ENCODE measurements around the gene TANC1.

The TANC1 gene

DNA sequence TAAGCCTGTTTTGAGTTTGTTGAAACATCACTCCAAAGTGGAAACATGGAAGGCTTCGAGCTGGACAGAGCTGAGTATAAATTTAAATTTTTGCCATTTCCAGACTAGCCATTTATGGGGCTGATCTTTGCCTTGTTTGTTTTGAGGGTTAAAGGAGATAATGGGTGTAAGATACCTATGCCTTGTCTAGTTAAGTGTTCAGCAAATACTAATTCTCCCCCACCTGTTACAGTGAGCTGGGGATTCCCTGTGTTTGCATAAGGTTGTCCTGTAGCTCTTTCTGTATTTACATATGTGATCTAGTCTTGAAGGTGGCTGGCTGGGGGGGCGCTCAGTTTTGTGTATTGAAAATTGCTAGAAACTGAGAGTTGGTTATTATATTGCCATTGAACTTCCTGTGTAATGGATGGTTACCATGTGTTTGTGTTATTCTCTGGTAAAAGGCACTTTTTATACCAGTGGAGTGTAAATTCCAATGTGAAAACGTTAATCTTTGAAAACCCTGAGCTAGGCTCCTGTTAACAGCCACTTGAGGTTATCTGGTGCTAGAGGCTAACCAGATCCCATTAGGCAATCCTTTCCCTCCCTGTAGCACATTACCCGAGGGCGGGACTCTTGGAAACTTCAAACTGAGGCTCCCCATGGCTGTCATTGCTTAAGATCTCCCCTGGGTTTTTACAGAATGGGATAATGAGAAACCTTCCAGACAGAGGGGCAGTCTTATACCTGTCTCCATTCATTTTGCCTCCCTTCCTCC, 26.7 kb downstream of the TANC1 start:
- DNase-seq (ENCODE audit: low read depth in 2 of 2): no peak

GRCh38 chr2:158995677-158996049, 27.2 kb downstream of the TANC1 start:
- no peak for DNase-seq (ENCODE audit: low read depth in 2 of 2)

DNA sequence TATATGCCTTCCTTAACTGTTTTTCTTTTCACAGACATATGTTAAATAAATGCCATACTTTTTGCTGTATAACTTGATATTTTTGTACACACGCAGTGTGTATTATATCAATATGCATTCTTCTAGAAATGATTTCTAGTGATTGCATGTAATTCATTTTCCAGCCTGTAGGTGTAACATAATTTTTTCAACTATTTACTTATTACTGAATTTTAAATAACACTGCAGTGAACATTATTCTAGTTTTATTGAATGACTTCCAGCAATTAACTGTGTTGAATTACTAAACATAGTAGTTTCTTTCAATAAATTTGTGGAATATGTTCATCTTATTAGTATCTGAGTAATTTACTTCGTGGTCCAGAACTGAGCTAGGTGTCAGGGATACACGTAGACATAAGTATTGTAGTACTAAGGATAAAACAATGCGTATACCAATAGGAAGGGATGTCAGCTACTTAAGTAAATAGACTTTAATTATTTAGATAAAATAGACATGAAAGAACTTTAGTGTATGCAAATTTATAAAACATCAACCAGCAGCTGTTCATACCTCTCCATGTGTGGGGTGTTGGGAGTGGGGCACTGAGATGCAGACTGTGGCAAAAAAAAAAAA, 28.0 kb downstream of the TANC1 start:
- no peak for DNase-seq (ENCODE audit: low read depth in 2 of 2)

DNA sequence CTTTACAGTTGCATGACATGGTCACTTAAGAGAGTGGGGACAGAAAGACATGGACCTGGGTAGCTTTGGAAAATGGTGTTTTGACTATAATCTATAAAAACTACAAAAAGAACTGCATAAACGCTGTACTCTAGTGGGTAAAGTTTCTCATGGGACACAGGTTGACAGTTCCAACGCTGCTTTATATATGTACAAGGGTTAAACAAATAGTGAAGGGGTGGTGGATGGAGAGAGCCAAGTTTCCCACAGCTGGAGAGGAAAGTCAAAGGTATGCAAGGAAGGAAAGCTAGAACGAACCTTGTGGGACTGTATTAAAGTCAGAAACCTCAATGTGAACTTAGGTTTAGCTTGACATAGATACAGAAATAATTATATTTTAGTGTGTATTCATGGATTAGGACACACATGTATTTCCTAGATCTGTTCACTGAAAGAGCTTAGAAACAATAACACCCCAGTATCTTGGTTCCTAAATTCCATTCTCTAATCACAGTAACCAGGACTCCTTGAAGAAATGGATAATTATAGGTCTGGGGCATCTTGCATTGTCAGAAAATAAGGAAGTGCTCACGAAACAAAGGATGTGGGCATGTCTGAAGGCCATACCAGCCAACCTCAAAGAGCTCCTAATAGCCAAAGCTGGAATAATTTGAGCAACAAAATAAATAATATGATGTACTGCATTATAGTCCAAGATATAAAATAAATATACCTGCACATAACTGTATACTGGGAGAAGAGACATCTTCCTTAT, 28.8 kb downstream of the TANC1 start:
- no peak for DNase-seq (ENCODE audit: low read depth in 2 of 2)

- DNase-seq (ENCODE audit: low read depth in 2 of 2): no peak
These were observed 30.3 kb downstream of the TANC1 start for GRCh38 chr2:158998551-158999248.

GRCh38 chr2:158999458-158999857, 31.0 kb downstream of the TANC1 start:
- no peak for DNase-seq (ENCODE audit: low read depth in 2 of 2)

DNA sequence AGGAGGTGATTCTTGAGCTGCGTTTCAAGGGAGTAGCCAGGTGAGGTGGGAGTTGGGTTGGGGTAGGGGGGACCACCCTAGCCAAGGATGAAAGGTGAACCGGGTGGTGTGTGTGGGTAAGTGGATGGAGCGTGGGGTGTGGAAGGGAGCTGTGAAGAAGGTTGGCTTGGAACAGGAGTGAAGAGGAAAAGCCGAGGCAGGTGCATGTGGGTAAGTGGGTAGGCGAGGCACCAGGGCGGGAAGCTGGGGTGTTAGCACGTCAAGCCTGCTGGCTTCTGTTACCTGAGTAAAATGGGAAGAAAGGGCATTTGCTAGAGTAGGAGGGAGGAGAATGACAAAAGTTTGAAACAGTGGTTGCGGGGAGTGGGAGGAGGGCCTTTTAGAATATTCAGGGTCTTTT, 31.6 kb downstream of the TANC1 start:
- DNase-seq (ENCODE audit: low read depth in 2 of 2): no peak

GRCh38 chr2:159002462-159003111, 34.1 kb downstream of the TANC1 start:
- no peak for DNase-seq (ENCODE audit: low read depth in 2 of 2)

GRCh38 chr2:159003555-159003954, 35.1 kb downstream of the TANC1 start:
- DNase-seq (ENCODE audit: low read depth in 2 of 2): no peak

DNA sequence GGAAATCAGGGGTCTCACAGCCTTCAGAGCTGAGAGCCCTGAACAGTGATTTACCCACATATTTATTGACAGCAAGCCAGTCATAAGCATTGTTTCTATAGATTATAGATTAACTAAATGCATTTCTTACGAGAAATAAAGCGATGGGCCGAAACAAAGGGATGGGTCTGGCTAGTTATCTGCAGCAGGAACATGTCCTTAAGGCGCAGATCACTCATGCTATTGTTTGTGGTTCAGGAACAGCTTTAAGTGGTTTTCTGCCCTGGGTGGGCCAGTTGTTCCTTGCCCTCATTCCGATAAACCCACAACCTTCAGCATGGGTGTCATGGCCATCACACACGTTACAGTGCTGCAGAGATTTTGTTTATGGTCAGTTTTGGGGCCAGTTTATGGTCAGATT, 36.4 kb downstream of the TANC1 start:
- no peak for DNase-seq (ENCODE audit: low read depth in 2 of 2)

DNA sequence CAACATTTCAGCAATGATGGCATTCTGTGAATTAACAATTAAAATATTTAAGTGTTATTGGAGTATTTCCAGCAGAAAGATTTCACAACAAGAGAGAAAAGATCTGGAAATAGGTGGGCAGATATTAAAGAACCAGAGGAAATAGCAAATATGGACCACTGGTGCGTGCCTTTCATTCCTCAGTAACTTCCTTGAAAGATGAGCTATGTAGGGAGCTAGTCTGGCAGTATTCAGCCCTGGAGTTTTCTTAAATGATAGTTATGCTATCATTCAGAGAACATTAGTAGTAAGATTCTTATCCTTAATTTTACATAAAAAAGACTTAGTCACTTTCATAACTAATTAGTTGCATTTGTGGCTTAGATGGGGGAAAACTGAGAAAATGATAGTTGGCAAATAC, 41.5 kb downstream of the TANC1 start:
- DNase-seq (ENCODE audit: low read depth in 2 of 2): no peak

DNA sequence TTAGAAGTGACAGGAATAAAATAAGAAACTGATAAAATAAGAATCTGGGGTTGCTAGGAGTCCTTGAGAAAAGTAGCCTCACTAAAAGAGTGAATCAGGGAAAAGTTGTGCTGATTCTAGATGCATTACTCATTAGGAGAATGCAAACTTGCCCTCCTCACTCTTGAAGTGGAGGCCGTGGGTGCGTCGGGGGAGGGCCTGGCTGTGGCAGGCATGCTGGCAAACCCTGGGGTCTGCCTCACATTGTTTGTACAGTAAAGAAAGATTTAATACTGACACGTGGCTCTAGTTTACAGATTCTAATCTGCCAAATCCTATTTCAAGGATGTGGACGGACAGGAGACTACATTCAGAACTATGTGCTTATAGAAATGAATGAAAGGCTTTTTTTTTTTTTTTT, 41.9 kb downstream of the TANC1 start:
- DNase-seq (ENCODE audit: low read depth in 2 of 2): no peak

- DNase-seq (ENCODE audit: low read depth in 2 of 2): no peak
These were observed 42.5 kb downstream of the TANC1 start for GRCh38 chr2:159010963-159011362.

DNA sequence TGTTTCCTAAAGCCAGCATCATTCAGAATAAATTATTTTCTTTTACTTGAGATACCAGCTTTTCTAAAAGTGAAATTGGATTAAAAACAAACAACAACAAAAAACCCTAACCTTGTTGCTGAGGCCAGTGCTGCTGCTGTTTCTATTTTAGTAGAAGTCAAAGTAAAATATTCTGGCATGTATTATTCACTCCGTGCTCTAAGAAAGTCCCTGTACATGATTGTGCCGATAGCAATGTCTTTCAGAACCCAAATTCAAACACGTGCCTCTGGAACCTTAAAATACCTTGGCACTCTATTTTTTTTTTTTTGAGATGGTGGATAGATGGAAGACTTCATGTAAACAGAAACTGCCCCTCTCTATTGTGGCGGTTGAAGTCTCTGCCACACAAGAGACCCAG, 43.7 kb downstream of the TANC1 start:
- DNase-seq (ENCODE audit: low read depth in 2 of 2): no peak

- no peak for DNase-seq (ENCODE audit: low read depth in 2 of 2)
These were observed 44.7 kb downstream of the TANC1 start for GRCh38 chr2:159013103-159013502.

- no peak for DNase-seq (ENCODE audit: low read depth in 2 of 2)
These were observed 46.7 kb downstream of the TANC1 start for GRCh38 chr2:159015174-159015573.

- DNase-seq (ENCODE audit: low read depth in 2 of 2): no peak
These were observed 47.4 kb downstream of the TANC1 start for GRCh38 chr2:159015823-159016222.

- DNase-seq (ENCODE audit: low read depth in 2 of 2): no peak
These were observed 49.4 kb downstream of the TANC1 start for GRCh38 chr2:159017837-159018236.

DNA sequence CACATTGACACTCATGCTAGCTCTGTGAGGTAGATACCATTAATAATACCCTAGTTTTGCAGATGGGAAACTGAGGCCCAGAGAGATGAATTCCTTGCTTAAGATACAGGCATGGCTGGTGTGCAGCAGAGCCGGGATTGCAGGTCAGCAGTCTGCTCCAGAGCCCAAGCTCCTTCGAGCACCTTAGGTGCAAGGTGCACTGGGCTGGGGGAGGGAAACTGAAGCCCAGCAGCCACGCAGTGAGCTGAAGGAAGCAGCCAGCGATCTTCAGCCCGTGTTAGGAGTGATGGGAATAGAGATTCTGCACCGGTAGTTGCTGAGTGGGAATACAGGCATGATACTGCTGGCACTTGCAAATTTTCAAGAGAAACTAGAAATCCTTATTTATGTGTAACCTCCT, 50.6 kb downstream of the TANC1 start:
- DNase-seq (ENCODE audit: low read depth in 2 of 2): no peak

DNA sequence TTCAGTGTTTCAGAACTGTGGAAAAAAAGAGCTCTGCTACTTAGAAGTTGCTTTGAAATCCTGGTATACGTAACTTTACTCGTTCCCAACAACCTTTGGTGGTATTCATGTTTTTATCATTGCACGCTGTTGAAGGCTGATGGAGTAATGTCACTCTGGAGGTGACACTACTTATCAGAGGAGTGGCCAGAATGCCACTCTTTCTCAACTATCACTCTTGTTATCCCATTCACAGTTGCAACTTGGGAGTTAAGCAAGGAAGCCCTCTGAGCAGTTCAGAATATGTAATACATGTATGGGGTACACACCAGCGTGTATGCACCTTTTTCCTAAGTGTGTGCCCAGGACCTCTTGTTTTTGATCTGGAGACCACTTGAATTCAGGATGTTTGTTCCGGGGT, 53.6 kb downstream of the TANC1 start:
- no peak for DNase-seq (ENCODE audit: low read depth in 2 of 2)

- no peak for DNase-seq (ENCODE audit: low read depth in 2 of 2)
These were observed 57.7 kb downstream of the TANC1 start for GRCh38 chr2:159026170-159026569.

- DNase-seq (ENCODE audit: low read depth in 2 of 2): no peak
These were observed 60.3 kb downstream of the TANC1 start for GRCh38 chr2:159028776-159029175.
